H9 (cell line): ENCODE data around the gene SYS1. TPM values are rescaled to one million over a fixed set of nuclear protein-coding genes. Genes with fewer than 3 reads are reported as not detected.

Source experiments
- DNase-seq: peaks from one replicate; pipeline ENCODE4 v3.0.0-alpha.2; 2017
- H2AFZ ChIP-seq: one replicate; pipeline ENCODE4 v1.6.1; 2013; ENCODE audit warnings: mild to moderate bottlenecking, low read length, control low read depth, moderate library complexity
- H2AK5ac ChIP-seq: 2 replicates; pipeline ENCODE4 v1.6.1; 2013; ENCODE audit warnings: low read length, control low read depth, mixed read lengths; ENCODE audit not compliant: insufficient read length
- H2BK120ac ChIP-seq: one replicate; pipeline ENCODE4 v1.6.1; 2013; ENCODE audit warnings: low read depth, mild to moderate bottlenecking, low read length, control low read depth, inconsistent platforms; ENCODE audit not compliant: poor library complexity, severe bottlenecking
- H2BK12ac ChIP-seq: 2 replicates; pipeline ENCODE4 v1.6.1; 2013; ENCODE audit warnings: low read length, control low read depth, mixed read lengths, low read depth; ENCODE audit not compliant: insufficient read length
- H2BK15ac ChIP-seq: 2 replicates; pipeline ENCODE4 v1.6.1; 2013; ENCODE audit warnings: low read depth, low read length, control low read depth
- H2BK20ac ChIP-seq: one replicate; pipeline ENCODE4 v1.6.1; 2013; ENCODE audit warnings: low read depth, mild to moderate bottlenecking, low read length, control low read depth, inconsistent platforms; ENCODE audit not compliant: poor library complexity, severe bottlenecking
- H2BK5ac ChIP-seq: 2 replicates; pipeline ENCODE4 v1.6.1; 2013; ENCODE audit warnings: low read length, control low read depth, mixed read lengths; ENCODE audit not compliant: insufficient read length
- H3K14ac ChIP-seq: 2 replicates; pipeline ENCODE4 v1.6.1; 2013; ENCODE audit warnings: low read length, control low read depth; ENCODE audit not compliant: insufficient read depth
- H3K18ac ChIP-seq: 2 replicates; pipeline ENCODE4 v1.6.1; 2013; ENCODE audit warnings: low read depth, mild to moderate bottlenecking, mixed read lengths, low read length, control low read depth; ENCODE audit not compliant: insufficient read length
- H3K23ac ChIP-seq: 2 replicates; pipeline ENCODE4 v1.6.1; 2013; ENCODE audit warnings: low read length, control low read depth, mixed read lengths, low read depth; ENCODE audit not compliant: insufficient read length
- H3K23me2 ChIP-seq: 2 replicates; pipeline ENCODE4 v1.6.1; 2013; ENCODE audit warnings: low read depth, mild to moderate bottlenecking, mixed read lengths, low read length, control low read depth; ENCODE audit not compliant: insufficient read length, poor library complexity, severe bottlenecking
- H3K27ac ChIP-seq: 2 replicates; pipeline ENCODE4 v1.5.1; 2013; ENCODE audit warnings: low read length, control low read depth, mixed read lengths, low read depth; ENCODE audit not compliant: insufficient read length
- H3K27me3 ChIP-seq: 2 replicates; pipeline ENCODE4 v1.6.1; 2013; ENCODE audit warnings: low read length, control low read depth, inconsistent platforms; ENCODE audit not compliant: insufficient read depth
- H3K4ac ChIP-seq: 2 replicates; pipeline ENCODE4 v1.6.1; 2013; ENCODE audit warnings: low read depth, mild to moderate bottlenecking, control low read depth, inconsistent platforms, low read length, moderate library complexity
- H3K4me1 ChIP-seq: 2 replicates; pipeline ENCODE4 v1.6.1; 2013; ENCODE audit warnings: low read length, control low read depth, inconsistent platforms; ENCODE audit not compliant: insufficient read depth
- H3K4me2 ChIP-seq: 2 replicates; pipeline ENCODE4 v1.6.1; 2013; ENCODE audit warnings: low read length, control low read depth, mixed read lengths; ENCODE audit not compliant: insufficient read length, insufficient read depth
- H3K56ac ChIP-seq: 2 replicates; pipeline ENCODE4 v1.6.1; 2013; ENCODE audit warnings: low read depth, mild to moderate bottlenecking, mixed read lengths, low read length, control low read depth; ENCODE audit not compliant: insufficient read length
- H3K79me1 ChIP-seq: 2 replicates; pipeline ENCODE4 v1.6.1; 2013; ENCODE audit warnings: low read depth, mild to moderate bottlenecking, moderate library complexity, low read length, control low read depth, inconsistent platforms; ENCODE audit not compliant: insufficient read depth, poor library complexity, severe bottlenecking
- H3K79me2 ChIP-seq: 2 replicates; pipeline ENCODE4 v1.6.1; 2013; ENCODE audit warnings: low read length, control low read depth, inconsistent platforms; ENCODE audit not compliant: insufficient read depth
- H3K9ac ChIP-seq: 2 replicates; pipeline ENCODE4 v1.6.1; 2013; ENCODE audit warnings: low read length, control low read depth, mixed read lengths; ENCODE audit not compliant: insufficient read length; ENCODE audit errors: extremely low read depth
- H3K9me3 ChIP-seq: one replicate; pipeline ENCODE4 v1.6.1; 2013; ENCODE audit warnings: low read depth, low read length, inconsistent platforms; ENCODE audit not compliant: control insufficient read depth
- H3T11ph ChIP-seq: one replicate; pipeline ENCODE4 v1.6.1; 2013; ENCODE audit warnings: mild to moderate bottlenecking, low read length, control low read depth, inconsistent platforms
- H4K20me1 ChIP-seq: one replicate; pipeline ENCODE4 v1.6.1; 2013; ENCODE audit not compliant: control insufficient read depth, insufficient read length, insufficient read depth
- H4K5ac ChIP-seq: 2 replicates; pipeline ENCODE4 v1.6.1; 2013; ENCODE audit warnings: low read depth, mild to moderate bottlenecking, mixed read lengths, low read length, control low read depth; ENCODE audit not compliant: insufficient read length
- H4K8ac ChIP-seq: replicated peaks from 2 replicates; pipeline ENCODE4 v1.6.1; 2013; ENCODE audit warnings: low read length, control low read depth, mixed read lengths, low read depth; ENCODE audit not compliant: insufficient read length
- H4K91ac ChIP-seq: 2 replicates; pipeline ENCODE4 v1.6.1; 2013; ENCODE audit warnings: low read depth, mild to moderate bottlenecking, moderate library complexity, mixed read lengths, low read length, control low read depth; ENCODE audit not compliant: insufficient read length
- H3K27ac Mint-ChIP-seq, 3 experiments: 2 replicates in 2 of 3; 3 replicates in 1 of 3; pipeline ENCODE4 v1.8.0; 2020 to 2021; ENCODE audit warnings: mixed read lengths in 3 of 3, mild to moderate bottlenecking in 1 of 3, moderate library complexity in 1 of 3
- H3K27me3 Mint-ChIP-seq: 2 replicates; pipeline ENCODE4 v1.8.0; 2021; ENCODE audit warnings: low read depth, mild to moderate bottlenecking, moderate library complexity, mixed read lengths
- H3K36me3 Mint-ChIP-seq, 3 experiments: 2 replicates in 2 of 3; 3 replicates in 1 of 3; pipeline ENCODE4 v1.8.0; 2020 to 2021; ENCODE audit warnings: low read depth in 3 of 3, mixed read lengths in 3 of 3; ENCODE audit not compliant: insufficient read depth in 1 of 3
- H3K4me1 Mint-ChIP-seq, 2 experiments: 2 replicates each; pipeline ENCODE4 v1.8.0; 2020; ENCODE audit warnings: mixed read lengths in 2 of 2
- H3K4me3 Mint-ChIP-seq, 2 experiments: 2 replicates in 1 of 2; 3 replicates in 1 of 2; pipeline ENCODE4 v1.8.0; 2020 to 2021; ENCODE audit warnings: mild to moderate bottlenecking in 2 of 2, mixed read lengths in 2 of 2, moderate library complexity in 1 of 2
- H3K9me3 Mint-ChIP-seq, 2 experiments: 2 replicates in 1 of 2; 3 replicates in 1 of 2; pipeline ENCODE4 v1.8.0; 2020; ENCODE audit warnings: mild to moderate bottlenecking in 2 of 2, mixed read lengths in 2 of 2, moderate library complexity in 1 of 2
- WGBS: extraction: QIAGEN DNeasy Blood & Tissue Kit; methylation state at CpG from one replicate; pipeline ENCODE4 v1.1.7; 2013; ENCODE audit warnings: missing lambda C conversion rate, low lambda C conversion rate, mixed read lengths; ENCODE audit not compliant: insufficient read length; ENCODE audit errors: extremely low coverage; 5-methylcytosine and 5-hydroxymethylcytosine counted together
- total RNA-seq: library from RNA; stranded (reverse); gene quantifications from 2 replicates; pipeline ENCODE4 v1.2.1, GENCODE V29; 2021
- TF ChIP-seq, protein P1 (sequence below): fragments of 200-600 bp; sonication (generic); conservative IDR thresholded peaks from 3 replicates; pipeline ENCODE4 v1.8.0; 2021; ENCODE audit warnings: antibody characterized with exemption, mild to moderate bottlenecking

SYS1 gene
- total RNA-seq, 1 experiment from 2014 or later: 21.0 TPM

DNA sequence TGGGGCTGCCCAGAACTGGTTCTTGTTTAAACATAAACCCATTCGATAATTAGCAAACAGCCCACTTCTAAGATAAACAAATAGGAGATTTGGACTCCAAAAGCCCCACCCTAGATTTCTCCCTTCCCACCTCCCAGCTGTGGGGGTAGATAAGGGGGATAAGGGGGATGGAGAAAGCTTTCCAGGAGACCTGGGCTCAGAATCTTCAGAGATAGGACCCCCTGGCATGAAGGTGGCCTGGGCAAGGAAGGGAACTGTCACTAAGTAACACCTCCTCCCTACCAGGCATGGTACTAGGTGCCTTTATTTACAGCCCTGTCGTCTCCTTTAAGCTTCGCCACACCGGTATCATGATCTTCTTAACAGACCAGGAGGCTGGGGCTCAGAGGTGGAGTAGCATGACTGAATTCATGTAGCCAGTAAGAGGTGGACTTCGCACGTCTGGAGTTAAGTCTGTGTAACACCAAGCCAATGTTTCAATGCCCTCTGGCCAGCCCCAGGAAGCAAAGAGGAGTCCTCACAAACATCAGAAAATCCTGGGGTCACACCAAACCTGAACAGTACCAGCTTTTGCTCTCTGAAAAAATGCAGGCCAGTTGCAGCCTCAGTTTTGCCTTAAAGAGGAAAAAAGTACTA is 19.3 kb upstream of the SYS1 start:
- no peak for DNase-seq
- H3K14ac ChIP-seq: no peak overlapping the region
- H2BK20ac ChIP-seq: no peak overlapping the region
- no peak overlapping the region for H3K4ac ChIP-seq
- H3K79me2 ChIP-seq: peaks cover 3% of the 10 kb centered on the region; the same call in 1 of the 2 replicates
- peak overlapping the region; percentile 53 for H3K4me2 ChIP-seq
- H2AFZ ChIP-seq: no peak overlapping the region
- no peak overlapping the region for H3K23ac ChIP-seq
- no peak overlapping the region for H4K8ac ChIP-seq
- no peak overlapping the region for H3K18ac ChIP-seq
- peaks cover 36% of the 10 kb centered on the region; the same call in 1 of the 2 replicates for H3K4me1 ChIP-seq
- Mint-ChIP-seq H3K36me3 (peaks cover 3 to 12% (median 3%) of the 10 kb centered on the region in 3 experiments; a peak in 4 of 7 replicates), H3K9me3 (no peaks in the 10 kb centered on the region), H3K4me1 (peaks cover 90% of the 10 kb centered on the region in 2 experiments), H3K27ac (peak overlapping the region; percentile 96 to 99 (median 98)), H3K27me3 (peaks cover 4% of the 10 kb centered on the region; the same call in 1 of the 2 replicates), H3K4me3 (peak overlapping the region in 1 of 2 experiments; percentile 76; a peak in 4 of 5 replicates)
- H2BK12ac ChIP-seq: no peak overlapping the region
- H3K27ac ChIP-seq: no peak overlapping the region
- H2AK5ac ChIP-seq: no peak overlapping the region
- TF ChIP-seq, protein P1, sequence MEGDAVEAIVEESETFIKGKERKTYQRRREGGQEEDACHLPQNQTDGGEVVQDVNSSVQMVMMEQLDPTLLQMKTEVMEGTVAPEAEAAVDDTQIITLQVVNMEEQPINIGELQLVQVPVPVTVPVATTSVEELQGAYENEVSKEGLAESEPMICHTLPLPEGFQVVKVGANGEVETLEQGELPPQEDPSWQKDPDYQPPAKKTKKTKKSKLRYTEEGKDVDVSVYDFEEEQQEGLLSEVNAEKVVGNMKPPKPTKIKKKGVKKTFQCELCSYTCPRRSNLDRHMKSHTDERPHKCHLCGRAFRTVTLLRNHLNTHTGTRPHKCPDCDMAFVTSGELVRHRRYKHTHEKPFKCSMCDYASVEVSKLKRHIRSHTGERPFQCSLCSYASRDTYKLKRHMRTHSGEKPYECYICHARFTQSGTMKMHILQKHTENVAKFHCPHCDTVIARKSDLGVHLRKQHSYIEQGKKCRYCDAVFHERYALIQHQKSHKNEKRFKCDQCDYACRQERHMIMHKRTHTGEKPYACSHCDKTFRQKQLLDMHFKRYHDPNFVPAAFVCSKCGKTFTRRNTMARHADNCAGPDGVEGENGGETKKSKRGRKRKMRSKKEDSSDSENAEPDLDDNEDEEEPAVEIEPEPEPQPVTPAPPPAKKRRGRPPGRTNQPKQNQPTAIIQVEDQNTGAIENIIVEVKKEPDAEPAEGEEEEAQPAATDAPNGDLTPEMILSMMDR: no peak
- H3K56ac ChIP-seq: no peak overlapping the region
- H3K9ac ChIP-seq: no peak overlapping the region
- no peak overlapping the region for H4K91ac ChIP-seq
- no peak overlapping the region for H2BK120ac ChIP-seq
- no peak overlapping the region for H2BK5ac ChIP-seq
- WGBS: no CpG with 5 or more reads among the region's 6 CpGs
- no peak overlapping the region for H4K5ac ChIP-seq
- no peaks in the 10 kb centered on the region for H4K20me1 ChIP-seq
- no peaks in the 10 kb centered on the region for H3K27me3 ChIP-seq
- no peaks in the 10 kb centered on the region for H3K9me3 ChIP-seq
- H2BK15ac ChIP-seq: no peak overlapping the region
- no peak overlapping the region for H3T11ph ChIP-seq
- peaks cover 11% of the 10 kb centered on the region for H3K23me2 ChIP-seq
- H3K79me1 ChIP-seq: no peaks in the 10 kb centered on the region
